Measurements from ENCODE around the gene CYP39A1. TPM values are rescaled to one million over a fixed set of nuclear protein-coding genes. Genes with fewer than 3 reads are reported as not detected.

Gene CYP39A1
- total RNA-seq, 2 experiments from 2014 or later, result not detected

DNA sequence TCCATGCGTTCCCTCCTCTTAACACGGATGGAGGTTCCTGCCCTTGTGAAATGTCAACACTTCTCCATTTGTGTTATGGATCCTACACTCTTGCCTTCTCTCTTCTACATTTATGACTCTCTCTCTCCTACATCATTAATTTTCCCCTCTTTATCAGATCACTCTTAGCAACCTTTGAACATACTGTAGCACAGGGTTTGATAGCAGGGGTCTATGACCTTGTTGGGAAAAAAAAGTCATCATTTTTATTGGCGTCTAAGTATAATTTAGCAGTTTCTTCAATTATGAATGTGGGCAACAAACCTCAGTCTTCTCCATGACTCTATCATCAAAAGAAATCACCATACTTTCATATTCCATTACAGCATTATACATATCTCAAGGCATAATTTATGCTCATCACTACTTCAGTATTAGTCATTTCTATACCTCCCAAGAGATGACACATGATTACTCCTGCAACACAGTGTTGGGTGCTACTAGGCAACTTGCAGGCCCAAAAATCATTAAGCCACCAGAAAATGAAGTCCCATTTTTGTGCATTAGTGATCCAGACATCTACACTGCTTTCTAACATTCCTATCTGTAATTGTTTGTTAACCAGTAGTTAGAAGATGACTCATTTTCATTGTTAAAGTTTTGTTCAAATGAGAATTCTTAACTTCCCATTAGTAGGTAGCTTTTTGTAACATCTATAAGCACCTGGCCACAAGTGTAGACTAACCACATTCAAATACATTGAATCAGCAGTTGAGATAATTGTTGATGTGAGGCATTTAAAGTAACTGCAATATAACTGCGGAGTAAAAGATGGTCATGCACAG lies 9.5 kb downstream of the CYP39A1 start:
- no peaks in the 10 kb centered on the region for H3K36me3 Mint-ChIP-seq (ENCODE audit: low read depth)
- CTCF ChIA-PET, result no interaction called here
- peaks cover 14% of the 10 kb centered on the region for H3K27me3 Mint-ChIP-seq (ENCODE audit: low read depth)
- H3K4me1 Mint-ChIP-seq (ENCODE audit: low read depth), result peaks cover 11% of the 10 kb centered on the region
- H3K4me3 Mint-ChIP-seq, result no peak overlapping the region
- H3K9me3 Mint-ChIP-seq, result no peaks in the 10 kb centered on the region
- peak overlapping the region; percentile 24 for H3K27ac Mint-ChIP-seq
- peak; percentile 10 for DNase-seq
- intact Hi-C loops (cut with micrococcal nuclease), result loop anchor here (1.0 to 10.0 kb wide), 4 partner anchors 9 to 1072 kb away; partner anchors contain the start of genes CYP39A1 and SLC25A27

DNA sequence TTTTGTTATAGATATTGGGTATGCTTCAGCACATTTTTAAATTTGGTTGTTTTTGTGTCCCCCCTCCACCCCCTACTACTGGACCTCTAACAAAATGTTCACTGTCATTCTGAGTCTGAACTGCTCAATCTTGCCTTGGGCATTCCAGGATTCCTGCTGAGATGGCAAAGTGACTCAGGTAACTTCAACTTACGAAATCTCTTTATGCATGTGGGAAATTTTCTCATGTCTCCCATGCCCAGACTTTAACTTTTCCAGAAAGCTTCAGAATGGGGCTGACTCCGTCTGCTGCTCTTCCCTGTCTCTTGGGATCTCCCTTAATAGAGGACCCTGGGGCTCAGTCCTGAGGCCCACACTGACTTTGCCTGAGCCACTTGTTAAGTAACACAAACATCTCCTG lies 14.0 kb downstream of the CYP39A1 start:
- peaks cover 21% of the 10 kb centered on the region for H3K27me3 Mint-ChIP-seq (ENCODE audit: low read depth)
- no peak for DNase-seq
- CTCF ChIA-PET, result no interaction called here
- intact Hi-C loops (cut with micrococcal nuclease), result no loop called here
- no peak overlapping the region for H3K4me3 Mint-ChIP-seq
- no peak overlapping the region for H3K27ac Mint-ChIP-seq
- H3K36me3 Mint-ChIP-seq (ENCODE audit: low read depth), result no peaks in the 10 kb centered on the region
- H3K9me3 Mint-ChIP-seq, result no peaks in the 10 kb centered on the region
- peaks cover 11% of the 10 kb centered on the region for H3K4me1 Mint-ChIP-seq (ENCODE audit: low read depth)

DNA sequence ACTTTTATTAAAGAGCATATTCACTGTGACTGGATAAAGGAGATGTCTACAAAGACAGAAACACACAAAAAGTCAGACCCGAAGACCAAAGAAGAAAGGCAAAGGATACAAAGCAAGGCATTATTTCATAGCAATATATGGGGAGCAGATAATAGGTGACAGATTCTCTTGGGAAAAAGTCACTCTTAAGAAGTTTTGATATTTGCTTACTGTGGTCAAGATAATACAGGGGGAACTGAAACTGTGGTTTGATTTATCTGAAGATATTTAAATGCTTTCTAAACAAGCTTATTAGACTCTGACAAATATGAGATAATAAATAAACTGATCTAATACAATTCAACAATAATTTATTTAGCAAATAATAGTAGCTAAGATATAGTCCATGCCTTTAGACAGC lies 14.7 kb downstream of the CYP39A1 start:
- Mint-ChIP-seq H3K27me3 (ENCODE audit: low read depth) (peaks cover 21% of the 10 kb centered on the region), H3K36me3 (ENCODE audit: low read depth) (no peaks in the 10 kb centered on the region), H3K4me1 (ENCODE audit: low read depth) (peaks cover 4% of the 10 kb centered on the region), H3K27ac (no peak overlapping the region), H3K4me3 (no peak overlapping the region), H3K9me3 (no peaks in the 10 kb centered on the region)
- intact Hi-C loops (cut with micrococcal nuclease), result no loop called here
- CTCF ChIA-PET, result no interaction called here
- no peak for DNase-seq

DNA sequence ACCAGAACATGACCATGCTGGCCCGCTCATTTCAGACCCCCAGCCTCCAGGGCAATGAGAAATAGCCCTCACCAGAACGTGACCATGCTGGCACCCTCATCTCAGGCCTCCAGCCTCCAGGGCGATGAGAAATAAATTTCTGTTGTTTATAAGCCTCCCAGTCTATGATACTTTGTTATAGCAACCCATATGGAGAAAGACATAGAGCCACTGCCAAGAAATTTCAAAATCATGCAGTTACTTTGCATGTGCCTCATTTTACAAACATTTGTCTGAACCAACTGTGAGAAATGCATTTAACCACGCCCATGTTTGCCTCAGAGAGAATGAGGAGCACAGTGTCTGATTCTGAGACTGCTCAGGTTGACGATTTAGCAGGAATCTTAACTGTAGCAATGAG lies 15.5 kb downstream of the CYP39A1 start:
- Mint-ChIP-seq H3K36me3 (ENCODE audit: low read depth) (no peaks in the 10 kb centered on the region), H3K27ac (no peak overlapping the region), H3K27me3 (ENCODE audit: low read depth) (peaks cover 26% of the 10 kb centered on the region), H3K4me3 (no peak overlapping the region), H3K4me1 (ENCODE audit: low read depth) (no peaks in the 10 kb centered on the region), H3K9me3 (no peaks in the 10 kb centered on the region)
- DNase-seq, result no peak
- intact Hi-C loops (cut with micrococcal nuclease), result no loop called here
- CTCF ChIA-PET, result no interaction called here

DNA sequence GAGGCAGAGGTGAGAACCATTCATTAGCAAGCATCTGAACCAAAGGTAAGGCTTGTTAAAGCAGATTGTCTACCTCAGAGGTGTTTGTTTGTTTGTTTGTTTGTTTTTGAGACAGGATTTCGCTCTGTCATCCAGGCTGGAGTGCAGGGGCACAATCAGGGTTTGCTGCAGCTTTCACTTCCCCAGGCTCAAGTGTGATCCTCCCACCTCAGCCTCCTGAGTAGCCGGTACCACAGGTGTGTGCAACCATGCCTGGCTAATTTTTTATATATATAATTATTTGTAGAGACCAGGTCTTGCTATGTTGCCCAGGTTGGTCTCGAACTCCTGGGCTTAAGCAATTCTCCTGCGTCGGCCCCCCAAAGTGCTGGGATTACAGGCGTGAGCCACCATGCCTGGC lies 17.2 kb downstream of the CYP39A1 start:
- Mint-ChIP-seq H3K4me3 (no peak overlapping the region), H3K27me3 (ENCODE audit: low read depth) (peaks cover 26% of the 10 kb centered on the region)
- CTCF ChIA-PET, result no interaction called here

DNA sequence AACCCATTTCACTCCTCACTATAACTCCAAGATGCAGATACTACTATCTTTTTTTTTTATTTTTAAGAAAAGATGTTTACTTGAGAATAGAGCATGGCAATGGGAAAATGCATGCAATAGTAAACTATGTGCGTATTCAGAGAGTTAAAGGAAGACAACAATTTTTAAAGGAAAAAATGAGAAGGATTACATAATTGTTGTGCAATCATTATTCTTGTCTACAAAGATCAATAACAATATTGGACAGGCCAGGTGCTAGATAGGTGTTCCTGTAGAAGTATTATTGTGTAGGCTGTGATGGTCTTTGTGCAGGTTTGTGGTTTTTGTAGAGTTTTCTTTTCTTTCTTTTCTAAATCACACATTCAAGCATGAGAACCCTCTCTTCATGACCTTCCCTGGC lies 20.6 kb downstream of the CYP39A1 start:
- Mint-ChIP-seq H3K9me3 (no peaks in the 10 kb centered on the region), H3K4me3 (no peak overlapping the region), H3K27me3 (ENCODE audit: low read depth) (peaks cover 10% of the 10 kb centered on the region), H3K27ac (no peak overlapping the region), H3K4me1 (ENCODE audit: low read depth) (no peaks in the 10 kb centered on the region), H3K36me3 (ENCODE audit: low read depth) (no peaks in the 10 kb centered on the region)
- CTCF ChIA-PET, result interaction anchor here (0.6 kb wide), 1 partner anchor 233 kb away, joined by 3 read pairs; no protein-coding TSS in a partner anchor
- intact Hi-C loops (cut with micrococcal nuclease), result no loop called here
- no peak for DNase-seq

More for the DNA sequence above, 17.2 kb downstream of the CYP39A1 start:
- no peaks in the 10 kb centered on the region for H3K36me3 Mint-ChIP-seq (ENCODE audit: low read depth)
- DNase-seq, result no peak
- intact Hi-C loops (cut with micrococcal nuclease), result no loop called here
- no peak overlapping the region for H3K27ac Mint-ChIP-seq
- no peaks in the 10 kb centered on the region for H3K4me1 Mint-ChIP-seq (ENCODE audit: low read depth)
- H3K9me3 Mint-ChIP-seq, result no peaks in the 10 kb centered on the region

DNA sequence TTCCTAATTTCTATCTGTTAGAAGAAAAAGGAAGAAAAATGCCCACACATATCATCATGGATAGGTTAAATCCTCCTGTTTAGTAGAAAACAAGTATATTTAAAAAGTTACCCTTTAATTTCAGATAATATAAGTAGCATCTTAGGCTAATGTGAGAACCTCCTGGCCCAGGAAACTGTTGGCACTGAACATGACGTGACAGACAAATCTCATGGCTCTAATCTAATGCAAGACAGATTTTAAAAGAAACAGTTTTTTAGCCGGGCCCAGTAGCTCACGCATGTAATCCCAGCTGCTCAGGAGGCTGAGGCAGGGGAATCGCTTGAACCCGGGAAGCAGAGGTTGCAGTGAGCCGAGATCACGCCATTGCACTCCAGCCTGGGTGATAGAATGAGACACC lies 22.9 kb downstream of the CYP39A1 start:
- no peaks in the 10 kb centered on the region for H3K9me3 Mint-ChIP-seq
- H3K36me3 Mint-ChIP-seq (ENCODE audit: low read depth), result no peaks in the 10 kb centered on the region
- no peak for DNase-seq
- peaks cover 5% of the 10 kb centered on the region for H3K27me3 Mint-ChIP-seq (ENCODE audit: low read depth)
- intact Hi-C loops (cut with micrococcal nuclease), result loop anchor here (5.0 to 10.0 kb wide), 4 partner anchors 155 to 707 kb away; partner anchors contain the start of gene CLIC5
- H3K4me1 Mint-ChIP-seq (ENCODE audit: low read depth), result peaks cover 10% of the 10 kb centered on the region
- H3K4me3 Mint-ChIP-seq, result no peak overlapping the region
- no peak overlapping the region for H3K27ac Mint-ChIP-seq
- CTCF ChIA-PET, result no interaction called here

DNA sequence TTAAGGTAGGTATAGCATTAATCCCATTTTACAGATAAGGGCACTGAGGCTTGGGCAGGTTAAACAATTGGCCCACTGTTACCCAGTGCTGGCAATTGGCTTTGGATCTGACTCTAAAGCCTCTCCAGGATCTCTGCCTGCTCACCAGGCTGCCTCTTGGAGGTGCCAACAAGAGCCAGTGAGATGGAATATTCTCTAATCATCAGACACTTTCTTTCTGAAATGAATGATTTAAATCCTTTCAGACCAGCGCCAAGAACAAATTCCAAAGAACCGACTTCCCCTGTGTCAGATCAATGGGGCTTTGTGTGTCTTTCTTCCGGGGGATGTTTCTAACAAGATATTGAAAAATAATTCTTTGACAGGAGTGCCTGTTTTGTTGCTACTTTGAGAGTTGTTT lies 23.6 kb downstream of the CYP39A1 start:
- Mint-ChIP-seq H3K4me1 (ENCODE audit: low read depth) (peaks cover 10% of the 10 kb centered on the region), H3K27ac (no peak overlapping the region), H3K27me3 (ENCODE audit: low read depth) (peaks cover 5% of the 10 kb centered on the region), H3K9me3 (no peaks in the 10 kb centered on the region), H3K4me3 (no peak overlapping the region), H3K36me3 (ENCODE audit: low read depth) (no peaks in the 10 kb centered on the region)
- CTCF ChIA-PET, result no interaction called here
- no peak for DNase-seq
- intact Hi-C loops (cut with micrococcal nuclease), result loop anchor here (5.0 to 10.0 kb wide), 4 partner anchors 156 to 707 kb away; partner anchors contain the start of gene CLIC5

DNA sequence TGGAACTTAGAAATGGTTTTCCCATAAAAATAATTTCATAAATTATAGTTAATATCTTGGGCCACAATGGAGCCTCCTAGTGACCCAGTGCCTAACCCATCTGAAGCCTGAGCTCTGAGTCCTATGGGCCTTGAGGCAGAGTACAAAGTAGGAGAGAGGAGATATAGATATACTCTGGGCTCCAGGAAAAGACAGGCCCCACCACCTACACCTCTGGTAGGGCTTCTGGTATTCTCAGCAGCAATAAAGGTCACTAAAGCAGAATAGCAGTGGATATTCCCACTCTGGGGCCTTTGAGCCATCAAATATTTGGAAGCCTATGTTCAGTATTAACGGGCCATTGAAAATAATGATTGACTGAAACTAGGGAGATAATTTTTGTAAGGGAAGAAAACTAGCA lies 24.1 kb downstream of the CYP39A1 start:
- H3K27ac Mint-ChIP-seq, result no peak overlapping the region
- no peaks in the 10 kb centered on the region for H3K36me3 Mint-ChIP-seq (ENCODE audit: low read depth)
- H3K27me3 Mint-ChIP-seq (ENCODE audit: low read depth), result peaks cover 8% of the 10 kb centered on the region
- intact Hi-C loops (cut with micrococcal nuclease), result loop anchor here (5.0 to 10.0 kb wide), 4 partner anchors 156 to 706 kb away; partner anchors contain the start of gene CLIC5
- H3K4me3 Mint-ChIP-seq, result no peak overlapping the region
- no peaks in the 10 kb centered on the region for H3K9me3 Mint-ChIP-seq
- H3K4me1 Mint-ChIP-seq (ENCODE audit: low read depth), result peaks cover 10% of the 10 kb centered on the region
- no peak for DNase-seq
- CTCF ChIA-PET, result no interaction called here

DNA sequence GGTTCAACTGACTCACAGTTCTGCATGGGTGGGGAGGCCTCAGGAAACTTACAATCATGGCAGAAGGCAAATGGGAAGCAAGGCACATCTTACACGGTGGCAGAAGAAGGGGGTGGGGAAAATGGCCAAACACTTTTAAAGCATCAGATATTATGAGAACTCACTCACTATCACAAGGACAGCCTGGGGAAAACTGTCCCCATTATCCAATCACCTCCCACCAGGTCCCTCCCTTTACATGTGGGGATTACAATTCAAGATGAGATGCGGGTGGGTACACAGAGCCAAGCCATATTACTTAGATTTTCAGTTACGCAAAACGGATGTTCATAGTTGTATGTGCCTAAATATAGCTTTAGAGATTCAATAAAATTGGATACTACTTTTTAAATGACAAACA lies 25.6 kb downstream of the CYP39A1 start:
- H3K27me3 Mint-ChIP-seq (ENCODE audit: low read depth), result peaks cover 3% of the 10 kb centered on the region
- peaks cover 10% of the 10 kb centered on the region for H3K4me1 Mint-ChIP-seq (ENCODE audit: low read depth)
- no peak overlapping the region for H3K4me3 Mint-ChIP-seq
- no peaks in the 10 kb centered on the region for H3K36me3 Mint-ChIP-seq (ENCODE audit: low read depth)
- DNase-seq, result no peak
- no peaks in the 10 kb centered on the region for H3K9me3 Mint-ChIP-seq
- no peak overlapping the region for H3K27ac Mint-ChIP-seq
- intact Hi-C loops (cut with micrococcal nuclease), result loop anchor here (1.0 to 10.0 kb wide), 10 partner anchors 16 to 705 kb away; partner anchors contain the start of gene CLIC5
- CTCF ChIA-PET, result interaction anchor here (0.7 kb wide), 4 partner anchors 206 to 696 kb away, joined by 3 to 4 read pairs (median 3); no protein-coding TSS in a partner anchor

DNA sequence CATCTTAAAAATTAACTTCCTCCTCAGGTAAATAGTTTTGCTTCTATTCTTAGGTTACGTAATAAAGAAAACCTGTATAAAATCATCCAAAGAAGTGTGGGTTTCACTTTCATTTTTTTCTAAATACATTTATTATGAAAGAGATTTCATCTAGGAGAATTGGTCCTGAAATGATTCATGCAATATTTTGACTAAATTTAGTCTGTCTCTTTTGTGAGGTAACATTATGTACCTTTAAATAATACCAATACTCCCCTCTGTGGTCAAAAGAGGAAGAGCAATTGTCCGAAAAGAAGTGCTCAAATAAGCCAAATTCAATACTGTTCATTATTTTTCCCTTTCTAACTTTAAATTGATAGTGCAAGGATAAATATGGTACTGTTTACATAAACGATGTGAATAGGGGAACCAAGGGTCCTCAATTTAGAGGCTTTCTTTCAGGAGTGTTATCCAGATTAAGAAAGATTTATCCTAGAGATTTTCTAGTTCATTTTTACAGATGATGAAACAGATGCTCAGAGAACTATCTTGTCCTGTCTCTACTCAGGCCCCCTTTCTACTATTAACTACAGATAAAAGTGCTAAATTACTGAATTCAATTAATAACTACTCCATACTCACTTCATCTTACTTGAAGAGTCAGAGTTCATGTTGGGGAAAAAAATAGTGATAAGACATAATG lies 26.2 kb downstream of the CYP39A1 start:
- Mint-ChIP-seq H3K9me3 (no peaks in the 10 kb centered on the region), H3K27me3 (ENCODE audit: low read depth) (peaks cover 3% of the 10 kb centered on the region), H3K4me3 (no peak overlapping the region), H3K27ac (no peak overlapping the region), H3K36me3 (ENCODE audit: low read depth) (no peaks in the 10 kb centered on the region), H3K4me1 (ENCODE audit: low read depth) (peaks cover 10% of the 10 kb centered on the region)
- CTCF ChIA-PET, result interaction anchor here (0.7 kb wide), 1 partner anchor 382 kb away, joined by 3 read pairs; no protein-coding TSS in a partner anchor
- no peak for DNase-seq
- intact Hi-C loops (cut with micrococcal nuclease), result loop anchor here (1.0 to 10.0 kb wide), 10 partner anchors 17 to 704 kb away; partner anchors contain the start of gene CLIC5

DNA sequence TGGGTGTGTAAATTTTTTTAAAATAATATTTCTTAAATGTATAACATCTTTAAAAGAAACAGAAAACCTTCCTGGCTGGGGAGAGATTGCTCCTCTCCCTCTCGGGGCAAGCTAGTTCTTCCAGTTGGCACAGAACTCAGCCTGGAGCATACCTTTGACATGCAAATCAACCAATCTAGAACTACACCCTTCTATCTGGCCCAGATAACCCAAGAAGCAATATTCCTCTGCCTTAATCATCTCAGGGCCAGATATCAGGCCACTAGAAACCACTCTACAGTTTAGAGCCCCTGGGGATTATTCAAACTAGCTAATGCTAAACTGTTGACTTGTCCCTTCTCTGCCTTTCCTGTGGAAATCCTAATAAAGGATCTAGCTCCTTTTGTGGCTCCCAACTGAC lies 33.9 kb downstream of the CYP39A1 start:
- CTCF ChIA-PET, result no interaction called here
- Mint-ChIP-seq H3K27ac (no peak overlapping the region), H3K36me3 (ENCODE audit: low read depth) (no peaks in the 10 kb centered on the region), H3K27me3 (ENCODE audit: low read depth) (peaks cover 28% of the 10 kb centered on the region), H3K9me3 (no peaks in the 10 kb centered on the region), H3K4me1 (ENCODE audit: low read depth) (no peaks in the 10 kb centered on the region), H3K4me3 (no peak overlapping the region)
- no peak for DNase-seq
- intact Hi-C loops (cut with micrococcal nuclease), result no loop called here
